ENCODE data around the gene SIAH1. TPM values are rescaled to one million over a fixed set of nuclear protein-coding genes. Genes with fewer than 3 reads are reported as not detected.
A peak's percentile ranks its signal among the peaks of the same experiment; 100 is the strongest.
"Not testable (repeated sequence)": the region's sequence is repeated elsewhere in the genome, so short reads cannot be mapped to it uniquely, and the experiment has no call there.

Gene SIAH1
- total RNA-seq, 6 experiments from 2014 or later = 8.1 to 14.0 (median 11.5) TPM

GRCh38 chr16:48318630-48319029 lies 66.6 kb downstream of the SIAH1 start:
- H3K4me1 ChIP-seq = no peaks in the 10 kb centered on the region
- intact Hi-C loops (cut with DNase I) = no loop called here
- ATAC-seq (peak; percentile 62 to 75 (median 74)), DNase-seq (no peak)
- H3K4me3 ChIP-seq = no peak overlapping the region
- peaks cover 0 to 18% (median 0%) of the 10 kb centered on the region in 4 donors for H3K36me3 ChIP-seq
- no peaks in the 10 kb centered on the region for H3K9me3 ChIP-seq
- 30% methylated on average over 4 of the region's 4 CpGs for WGBS (ENCODE audit: insufficient coverage, low coverage, low lambda C conversion rate, missing lambda C conversion rate)
- TF ChIP-seq POLR2A (IDR thresholded peaks at IDR 0.05) = no peak
- TF ChIP-seq CTCF (IDR thresholded peaks at IDR 0.05) = no peak
- H3K27me3 ChIP-seq = no peaks in the 10 kb centered on the region
- H3K27ac ChIP-seq = no peak overlapping the region

- intact Hi-C loops (cut with DNase I) = no loop called here
- Histone ChIP-seq H3K27ac (no peak overlapping the region), H3K27me3 (no peaks in the 10 kb centered on the region), H3K36me3 (peaks cover 0 to 12% (median 0%) of the 10 kb centered on the region in 4 donors), H3K4me1 (no peaks in the 10 kb centered on the region), H3K4me3 (no peak overlapping the region), H3K9me3 (no peaks in the 10 kb centered on the region)
- ATAC-seq = no peak
- DNase-seq = no peak
- no peak for TF ChIP-seq CTCF (IDR thresholded peaks at IDR 0.05)
- no peak for TF ChIP-seq POLR2A (IDR thresholded peaks at IDR 0.05)
- WGBS (ENCODE audit: insufficient coverage, low coverage, low lambda C conversion rate, missing lambda C conversion rate) = 40% methylated on average over 2 of the region's 2 CpGs
Observed at GRCh38 chr16:48317614-48318315, 67.4 kb downstream of the SIAH1 start.

DNA sequence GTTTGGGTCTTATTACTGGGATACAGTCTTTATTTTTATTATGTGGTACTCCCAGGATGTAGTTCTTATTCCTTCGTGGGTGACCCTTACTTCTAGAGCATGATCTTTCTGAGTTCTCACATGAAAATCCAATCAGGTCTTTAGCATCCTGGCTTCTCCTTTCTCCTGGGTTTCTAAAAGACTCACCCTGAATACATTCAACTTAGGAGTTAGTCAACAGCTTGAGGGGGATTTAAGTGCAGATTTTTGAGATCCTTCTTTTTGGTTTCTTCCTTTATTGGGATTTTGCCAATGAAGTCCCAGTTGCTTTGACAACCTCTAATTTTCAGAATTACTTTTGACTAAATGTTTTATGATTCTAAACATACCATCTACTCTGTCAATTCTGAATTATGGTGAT lies 68.2 kb downstream of the SIAH1 start:
- Histone ChIP-seq H3K4me3 (no peak overlapping the region), H3K36me3 (peaks cover 0 to 5% (median 0%) of the 10 kb centered on the region in 4 donors), H3K27ac (no peak overlapping the region), H3K4me1 (no peaks in the 10 kb centered on the region), H3K27me3 (no peaks in the 10 kb centered on the region), H3K9me3 (no peaks in the 10 kb centered on the region)
- ATAC-seq (no peak), DNase-seq (no peak)
- 83% methylated on average over 1 of the region's 1 CpG for WGBS (ENCODE audit: insufficient coverage, low coverage, low lambda C conversion rate, missing lambda C conversion rate)
- TF ChIP-seq CTCF (IDR thresholded peaks at IDR 0.05) = no peak
- no peak for TF ChIP-seq POLR2A (IDR thresholded peaks at IDR 0.05)
- intact Hi-C loops (cut with DNase I) = no loop called here

DNA sequence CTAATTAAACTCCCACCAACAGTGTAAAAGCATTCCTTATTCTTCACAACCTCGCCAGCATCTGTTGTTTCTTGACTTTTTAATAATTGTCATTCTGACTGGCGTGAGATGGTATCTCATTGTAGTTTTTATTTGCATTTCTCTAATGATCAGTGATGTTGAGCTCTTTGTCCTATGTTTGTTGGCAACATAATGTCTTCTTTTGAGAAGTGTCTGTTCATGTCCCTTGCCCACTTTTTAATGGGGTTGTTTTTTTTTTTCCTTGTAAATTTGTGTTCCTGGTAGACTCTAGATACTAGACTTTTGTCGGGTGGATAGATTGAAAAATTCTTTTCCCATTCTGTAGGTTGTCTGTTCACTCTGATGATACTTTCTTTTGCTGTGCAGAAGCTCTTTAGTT lies 71.3 kb downstream of the SIAH1 start:
- intact Hi-C loops (cut with DNase I); H3K27me3 ChIP-seq; H3K4me3 ChIP-seq; H3K9me3 ChIP-seq; DNase-seq; H3K36me3 ChIP-seq; H3K27ac ChIP-seq; H3K4me1 ChIP-seq; ATAC-seq: not testable (repeated sequence)
- WGBS (ENCODE audit: insufficient coverage, low coverage, low lambda C conversion rate, missing lambda C conversion rate) = 96% methylated on average over 3 of the region's 3 CpGs

GRCh38 chr16:48310908-48311641 lies 74.1 kb downstream of the SIAH1 start:
- H3K36me3 ChIP-seq = peaks cover 0 to 21% (median 6%) of the 10 kb centered on the region in 4 donors
- TF ChIP-seq CTCF (IDR thresholded peaks at IDR 0.05) (no peak), POLR2A (IDR thresholded peaks at IDR 0.05) (no peak)
- ATAC-seq = no peak
- intact Hi-C loops (cut with DNase I) = no loop called here
- no peak overlapping the region for H3K4me3 ChIP-seq
- WGBS (ENCODE audit: insufficient coverage, low coverage, low lambda C conversion rate, missing lambda C conversion rate) = 98% methylated on average over 4 of the region's 4 CpGs
- H3K27ac ChIP-seq = no peak overlapping the region
- H3K27me3 ChIP-seq = no peaks in the 10 kb centered on the region
- H3K4me1 ChIP-seq = no peaks in the 10 kb centered on the region
- DNase-seq = no peak
- peaks cover 0 to 2% (median 0%) of the 10 kb centered on the region in 4 donors for H3K9me3 ChIP-seq

All from right lobe of liver (tissue), 6 donors.